SK-N-SH treated with all-trans-retinoic acid at 6 μM for 48 hours (cell line): ENCODE measurements around the gene CLDN2.

Experiments
- ARNTL ChIP-seq: fragments of 450-650 bp; formaldehyde crosslinking; IDR thresholded peaks from 2 replicates; pipeline ENCODE4 v1.5.0; 2020; ENCODE audit warnings: low read depth, mild to moderate bottlenecking, moderate library complexity, borderline replicate concordance
- BACH2 ChIP-seq: fragments of 250-450 bp; sonication (Bioruptor Pico); IDR thresholded peaks from 2 replicates; pipeline ENCODE4 v1.9.0; 2021; ENCODE audit warnings: mild to moderate bottlenecking, borderline replicate concordance
- CREB5 ChIP-seq: fragments of 250-450 bp; sonication (Bioruptor Pico); IDR thresholded peaks from 2 replicates; pipeline ENCODE4 v1.5.1; 2020; ENCODE audit warnings: low read depth, mild to moderate bottlenecking, moderate library complexity
- CSRNP3 ChIP-seq: fragments of 250-450 bp; sonication (Bioruptor Pico); IDR thresholded peaks from 2 replicates; pipeline ENCODE4 v1.5.1; 2021; ENCODE audit warnings: mild to moderate bottlenecking, moderate library complexity
- GLIS3 ChIP-seq: fragments of 250-450 bp; sonication (Bioruptor Pico); IDR thresholded peaks from 2 replicates; pipeline ENCODE4 v1.5.0; 2020; ENCODE audit warnings: mild to moderate bottlenecking, moderate library complexity
- OSR1 ChIP-seq: fragments of 250-450 bp; sonication (Bioruptor Pico); IDR thresholded peaks from 2 replicates; pipeline ENCODE4 v1.8.0; 2022; ENCODE audit warnings: moderate library complexity, mild to moderate bottlenecking, inconsistent platforms
- PATZ1 ChIP-seq: fragments of 250-450 bp; sonication (Bioruptor Pico); IDR thresholded peaks from 2 replicates; pipeline ENCODE4 v1.8.0; 2020; ENCODE audit warnings: mild to moderate bottlenecking, moderate library complexity, borderline replicate concordance
- POU6F1 ChIP-seq: fragments of 250-450 bp; sonication (Bioruptor Pico); IDR thresholded peaks from 2 replicates; pipeline ENCODE4 v1.8.0; 2021; ENCODE audit warnings: low read depth, mild to moderate bottlenecking, moderate library complexity, borderline replicate concordance
- ZC3H10 ChIP-seq: fragments of 250-450 bp; sonication (Bioruptor Pico); IDR thresholded peaks from 2 replicates; pipeline ENCODE4 v1.5.1; 2021; ENCODE audit warnings: mild to moderate bottlenecking, moderate library complexity
- ZFP3 ChIP-seq: fragments of 250-450 bp; sonication (Bioruptor Pico); IDR thresholded peaks from 2 replicates; pipeline ENCODE4 v1.5.0; 2020; ENCODE audit warnings: mild to moderate bottlenecking, moderate library complexity
- ZNF8 ChIP-seq: fragments of 450-650 bp; formaldehyde crosslinking; IDR thresholded peaks from 2 replicates; pipeline ENCODE4 v1.5.0; 2020; ENCODE audit warnings: mild to moderate bottlenecking, moderate library complexity

- TF ChIP-seq OSR1 (CRISPR knock-in tag) = no peak
- TF ChIP-seq CREB5 (CRISPR knock-in tag) = no peak
- TF ChIP-seq PATZ1 = no peak
- TF ChIP-seq GLIS3 (CRISPR knock-in tag) = no peak
- TF ChIP-seq ZNF8 = no peak
- TF ChIP-seq BACH2 (CRISPR knock-in tag) = no peak
- no peak for TF ChIP-seq CSRNP3 (CRISPR knock-in tag)
- no peak for TF ChIP-seq ZC3H10
- TF ChIP-seq ZFP3 (CRISPR knock-in tag) = no peak
- TF ChIP-seq POU6F1 = no peak
- TF ChIP-seq ARNTL (CRISPR knock-in tag) = no peak
Measured at GRCh38 chrX:106932492-106932923, 12.3 kb downstream of the CLDN2 start.
